Suprapubic skin (tissue), 4 donors: Measurements from ENCODE around the gene MINK1. TPM values are rescaled to one million over a fixed set of nuclear protein-coding genes. Genes with fewer than 3 reads are reported as not detected.
A peak's percentile ranks its signal among the peaks of the same experiment; 100 is the strongest.

Source experiments
- DNase-seq, 2 donors: peaks; one replicate each; pipeline ENCODE4 v3.0.0-alpha.2; 2019; ENCODE audit warnings: low spot score in 2 of 2
- H3K27ac ChIP-seq: fragments of 200-600 bp; sonication (generic); one replicate; pipeline ENCODE4 v1.5.1; 2019
- H3K27me3 ChIP-seq: fragments of 200-600 bp; sonication (generic); one replicate; pipeline ENCODE4 v1.5.1; 2019
- H3K36me3 ChIP-seq: fragments of 200-600 bp; sonication (generic); one replicate; pipeline ENCODE4 v1.5.1; 2019
- H3K4me1 ChIP-seq: fragments of 200-600 bp; sonication (generic); one replicate; pipeline ENCODE4 v1.5.1; 2019
- H3K4me3 ChIP-seq: fragments of 200-600 bp; sonication (generic); one replicate; pipeline ENCODE4 v1.5.1; 2019; ENCODE audit warnings: mild to moderate bottlenecking
- H3K9me3 ChIP-seq: fragments of 200-600 bp; sonication (generic); one replicate; pipeline ENCODE4 v1.5.1; 2019
- CTCF ChIP-seq, 2 donors: fragments of 200-600 bp in 1 of 2; fragments of 450-650 bp in 1 of 2; sonication (generic) in 1 of 2; IDR thresholded peaks; one replicate each; pipeline ENCODE4 v1.5.1; 2016 to 2019; ENCODE audit warnings: antibody characterized with exemption in 2 of 2, mild to moderate bottlenecking in 1 of 2, moderate library complexity in 1 of 2
- EP300 ChIP-seq: sonication (generic); formaldehyde crosslinking; IDR thresholded peaks from one replicate; pipeline ENCODE4 v1.6.1; 2017; ENCODE audit warnings: antibody characterized with exemption
- POLR2A ChIP-seq, 2 donors: fragments of 450-650 bp; IDR thresholded peaks; one replicate each; pipeline ENCODE4 v1.6.1; 2017; ENCODE audit warnings: antibody characterized with exemption in 2 of 2, mild to moderate bottlenecking in 2 of 2, moderate library complexity in 2 of 2
- POLR2AphosphoS5 ChIP-seq, 3 donors: sonication (generic); formaldehyde crosslinking; IDR thresholded peaks; one replicate each; pipeline ENCODE4 v1.6.1; 2017; ENCODE audit warnings: antibody characterized with exemption in 3 of 3
- WGBS: methylation state at CpG from one replicate; pipeline ENCODE4 v1.1.5; 2018; 5-methylcytosine and 5-hydroxymethylcytosine counted together
- total RNA-seq, 4 donors: library from RNA; depleted of rRNA; stranded (reverse); fragments of >200 nt; gene quantifications; one replicate each; pipeline ENCODE4 v1.1.0, GENCODE V29; 2016

Gene MINK1
- total RNA-seq, 4 donors from 2014 or later: 141 to 352 (median 169) TPM

- Histone ChIP-seq H3K27me3 (no peaks in the 10 kb centered on the region), H3K27ac (no peak overlapping the region), H3K36me3 (peaks cover 16% of the 10 kb centered on the region), H3K4me3 (peak overlapping the region; percentile 91), H3K9me3 (no peaks in the 10 kb centered on the region), H3K4me1 (peaks cover 27% of the 10 kb centered on the region)
- WGBS: 24% methylated on average over 24 of the region's 32 CpGs
- TF ChIP-seq POLR2A (IDR thresholded peaks at IDR 0.05) (no peak), EP300 (no peak), POLR2AphosphoS5 (IDR thresholded peaks at IDR 0.05) (no peak), CTCF (IDR thresholded peaks at IDR 0.05) (no peak)
- DNase-seq: no peak
These were observed 25.3 kb upstream of the MINK1 start for GRCh38 chr17:4807605-4808377.

DNA sequence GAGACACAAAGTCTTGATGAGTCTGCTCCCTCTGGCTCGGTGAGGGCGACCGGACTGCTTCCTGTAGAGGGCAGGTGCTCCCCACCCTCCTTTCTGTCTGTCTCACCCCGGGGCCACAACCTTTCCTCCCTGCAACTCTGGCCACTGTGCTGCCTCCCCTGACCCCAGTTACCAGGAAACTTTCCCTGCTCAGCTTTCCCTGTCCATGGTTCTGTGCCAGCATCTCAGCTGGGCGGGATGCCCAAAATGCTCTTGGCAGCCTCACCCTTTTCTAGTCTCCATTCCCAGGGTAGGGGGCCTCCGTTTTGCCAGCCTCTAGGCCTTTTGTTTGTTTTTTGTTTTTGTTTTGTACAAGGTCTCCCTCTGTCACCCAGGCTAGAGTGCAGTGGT, 24.8 kb upstream of the MINK1 start:
- TF ChIP-seq EP300: no peak
- TF ChIP-seq POLR2A (IDR thresholded peaks at IDR 0.05): no peak
- no peak for TF ChIP-seq CTCF (IDR thresholded peaks at IDR 0.05)
- TF ChIP-seq POLR2AphosphoS5 (IDR thresholded peaks at IDR 0.05): no peak
- Histone ChIP-seq H3K36me3 (peaks cover 16% of the 10 kb centered on the region), H3K4me1 (peaks cover 27% of the 10 kb centered on the region), H3K4me3 (peak overlapping the region; percentile 91), H3K27ac (no peak overlapping the region), H3K27me3 (no peaks in the 10 kb centered on the region), H3K9me3 (no peaks in the 10 kb centered on the region)
- no peak for DNase-seq
- WGBS: 28% methylated on average over 6 of the region's 6 CpGs

GRCh38 chr17:4810696-4811290, 22.3 kb upstream of the MINK1 start:
- Histone ChIP-seq H3K36me3 (peaks cover 28% of the 10 kb centered on the region), H3K4me1 (peaks cover 27% of the 10 kb centered on the region), H3K27ac (no peak overlapping the region), H3K9me3 (no peaks in the 10 kb centered on the region), H3K4me3 (no peak overlapping the region), H3K27me3 (no peaks in the 10 kb centered on the region)
- no peak for TF ChIP-seq POLR2A (IDR thresholded peaks at IDR 0.05)
- TF ChIP-seq CTCF (IDR thresholded peaks at IDR 0.05): no peak
- TF ChIP-seq EP300: no peak
- no peak for TF ChIP-seq POLR2AphosphoS5 (IDR thresholded peaks at IDR 0.05)
- WGBS: 56% methylated on average over 13 of the region's 13 CpGs
- DNase-seq: no peak

DNA sequence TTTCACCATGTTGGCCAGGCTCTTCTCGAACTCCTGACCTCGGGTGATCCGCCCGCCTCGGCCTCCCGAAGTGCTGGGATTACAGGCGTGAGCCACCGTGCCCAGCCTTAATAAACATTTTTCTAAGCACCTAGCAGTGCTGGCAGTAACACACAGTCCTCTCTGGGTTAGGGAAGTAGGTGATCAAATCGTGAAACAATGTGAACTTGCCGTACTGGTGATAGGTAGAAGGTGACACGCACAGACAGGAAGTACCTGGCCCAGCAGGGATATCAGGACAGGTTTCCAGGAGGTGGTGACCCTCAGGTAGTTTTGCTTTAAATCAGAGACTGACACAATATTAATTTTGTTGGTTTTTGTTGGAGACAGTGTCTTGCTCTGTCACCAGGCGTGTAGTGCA, 21.7 kb upstream of the MINK1 start:
- 89% methylated on average over 12 of the region's 12 CpGs for WGBS
- no peaks in the 10 kb centered on the region for H3K27me3 ChIP-seq
- no peaks in the 10 kb centered on the region for H3K9me3 ChIP-seq
- no peak for DNase-seq
- H3K27ac ChIP-seq: no peak overlapping the region
- peaks cover 34% of the 10 kb centered on the region for H3K36me3 ChIP-seq
- no peak overlapping the region for H3K4me3 ChIP-seq
- H3K4me1 ChIP-seq: peaks cover 20% of the 10 kb centered on the region
- TF ChIP-seq EP300 (no peak), CTCF (IDR thresholded peaks at IDR 0.05) (no peak), POLR2AphosphoS5 (IDR thresholded peaks at IDR 0.05) (no peak), POLR2A (IDR thresholded peaks at IDR 0.05) (no peak)

GRCh38 chr17:4812690-4813089, 20.4 kb upstream of the MINK1 start:
- H3K27ac ChIP-seq: no peak overlapping the region
- no peak for TF ChIP-seq EP300
- no peak for TF ChIP-seq POLR2A (IDR thresholded peaks at IDR 0.05)
- TF ChIP-seq POLR2AphosphoS5 (IDR thresholded peaks at IDR 0.05): no peak
- TF ChIP-seq CTCF (IDR thresholded peaks at IDR 0.05): no peak
- H3K4me1 ChIP-seq: peaks cover 16% of the 10 kb centered on the region
- H3K27me3 ChIP-seq: no peaks in the 10 kb centered on the region
- WGBS: 81% methylated on average over 7 of the region's 7 CpGs
- H3K9me3 ChIP-seq: no peaks in the 10 kb centered on the region
- H3K36me3 ChIP-seq: peaks cover 46% of the 10 kb centered on the region
- DNase-seq: no peak
- no peak overlapping the region for H3K4me3 ChIP-seq
